Hepatocyte (in vitro differentiated cells): Measurements from ENCODE around the gene YPEL4.

Source experiments
- EZH2 ChIP-seq: fragments of 200-600 bp; sonication (generic); IDR thresholded peaks from 2 replicates; pipeline ENCODE4 v1.6.1; 2016; ENCODE audit warnings: antibody characterized with exemption, mild to moderate bottlenecking, borderline replicate concordance
- EZH2phosphoT487 ChIP-seq: fragments of 200-600 bp; sonication (generic); IDR thresholded peaks from one replicate; pipeline ENCODE4 v1.6.1; 2018; ENCODE audit warnings: antibody characterized with exemption, mild to moderate bottlenecking, low read depth, moderate library complexity; ENCODE audit not compliant: unreplicated experiment, severe bottlenecking
- TF ChIP-seq, protein P1 (sequence below): fragments of 200-600 bp; sonication (generic); IDR thresholded peaks from 2 replicates; pipeline ENCODE4 v1.5.1; 2016; ENCODE audit warnings: antibody characterized with exemption, mild to moderate bottlenecking; ENCODE audit not compliant: poor library complexity

GRCh38 chr11:57634311-57634710 lies 15.4 kb downstream of the YPEL4 start:
- TF ChIP-seq, protein P1, sequence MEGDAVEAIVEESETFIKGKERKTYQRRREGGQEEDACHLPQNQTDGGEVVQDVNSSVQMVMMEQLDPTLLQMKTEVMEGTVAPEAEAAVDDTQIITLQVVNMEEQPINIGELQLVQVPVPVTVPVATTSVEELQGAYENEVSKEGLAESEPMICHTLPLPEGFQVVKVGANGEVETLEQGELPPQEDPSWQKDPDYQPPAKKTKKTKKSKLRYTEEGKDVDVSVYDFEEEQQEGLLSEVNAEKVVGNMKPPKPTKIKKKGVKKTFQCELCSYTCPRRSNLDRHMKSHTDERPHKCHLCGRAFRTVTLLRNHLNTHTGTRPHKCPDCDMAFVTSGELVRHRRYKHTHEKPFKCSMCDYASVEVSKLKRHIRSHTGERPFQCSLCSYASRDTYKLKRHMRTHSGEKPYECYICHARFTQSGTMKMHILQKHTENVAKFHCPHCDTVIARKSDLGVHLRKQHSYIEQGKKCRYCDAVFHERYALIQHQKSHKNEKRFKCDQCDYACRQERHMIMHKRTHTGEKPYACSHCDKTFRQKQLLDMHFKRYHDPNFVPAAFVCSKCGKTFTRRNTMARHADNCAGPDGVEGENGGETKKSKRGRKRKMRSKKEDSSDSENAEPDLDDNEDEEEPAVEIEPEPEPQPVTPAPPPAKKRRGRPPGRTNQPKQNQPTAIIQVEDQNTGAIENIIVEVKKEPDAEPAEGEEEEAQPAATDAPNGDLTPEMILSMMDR, result no peak
- TF ChIP-seq EZH2 (no peak), EZH2phosphoT487 (no peak)
